ENCODE results near the gene RAB3B. TPM values are rescaled to one million over a fixed set of nuclear protein-coding genes. Genes with fewer than 3 reads are reported as not detected.

Gene RAB3B
- total and polyA plus RNA-seq, 9 of the 15 experiments (the other 6 are each of a cell fraction or from before 2014, with no cell fraction given): 0.07 to 0.47 (median 0.27) TPM

DNA sequence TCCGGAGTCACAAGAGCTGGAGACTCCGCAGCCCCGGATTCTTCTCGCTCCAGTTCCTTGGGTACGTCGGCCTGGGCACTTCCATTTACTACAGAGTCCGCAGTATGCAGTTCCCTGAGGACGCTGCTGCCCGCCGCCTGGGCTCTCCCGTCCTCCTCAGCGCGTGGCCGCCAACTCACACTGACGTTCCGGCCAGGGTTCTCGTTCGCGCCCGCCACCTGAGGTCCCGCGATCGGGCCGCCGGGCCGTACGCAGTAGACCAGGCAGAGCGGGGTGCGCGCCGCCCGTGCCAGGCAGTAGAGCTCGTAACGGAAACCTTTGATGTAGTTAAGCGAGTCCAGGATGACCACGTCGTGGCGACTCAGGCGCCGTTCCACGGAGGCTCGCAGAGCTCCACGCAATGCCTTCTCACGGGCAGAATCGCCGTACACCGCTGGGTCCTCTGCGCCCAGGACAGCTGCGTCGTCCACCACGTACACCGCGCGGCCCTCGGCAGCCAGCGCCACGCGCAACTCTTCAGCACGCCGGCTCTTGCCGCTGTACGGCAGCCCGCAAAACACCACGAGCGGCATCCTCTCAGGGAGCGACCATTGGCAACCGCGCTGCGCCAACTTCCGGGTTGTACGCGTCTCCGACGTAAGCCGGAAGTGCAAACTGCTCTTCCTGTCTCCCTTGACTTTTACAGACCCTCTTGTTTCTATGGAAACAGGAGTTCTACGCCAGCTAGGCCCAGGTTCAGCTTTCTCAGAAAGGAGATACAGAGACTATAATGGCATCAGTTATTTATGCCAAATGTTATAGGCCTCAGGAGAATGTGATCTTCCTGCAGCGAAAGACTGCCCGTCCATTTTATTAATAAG, 42.9 kb upstream of the RAB3B start, which contains the start of gene KTI12 (continued):
- TF ChIP-seq CLOCK (CRISPR knock-in tag; IDR thresholded peaks at IDR 0.05; ENCODE audit: borderline replicate concordance): no peak
- no peak for TF ChIP-seq PTRF (tag; IDR thresholded peaks at IDR 0.05)
- TF ChIP-seq THRB (CRISPR knock-in tag; conservative IDR thresholded peaks at IDR 0.05): no peak
- TF ChIP-seq, protein P1, sequence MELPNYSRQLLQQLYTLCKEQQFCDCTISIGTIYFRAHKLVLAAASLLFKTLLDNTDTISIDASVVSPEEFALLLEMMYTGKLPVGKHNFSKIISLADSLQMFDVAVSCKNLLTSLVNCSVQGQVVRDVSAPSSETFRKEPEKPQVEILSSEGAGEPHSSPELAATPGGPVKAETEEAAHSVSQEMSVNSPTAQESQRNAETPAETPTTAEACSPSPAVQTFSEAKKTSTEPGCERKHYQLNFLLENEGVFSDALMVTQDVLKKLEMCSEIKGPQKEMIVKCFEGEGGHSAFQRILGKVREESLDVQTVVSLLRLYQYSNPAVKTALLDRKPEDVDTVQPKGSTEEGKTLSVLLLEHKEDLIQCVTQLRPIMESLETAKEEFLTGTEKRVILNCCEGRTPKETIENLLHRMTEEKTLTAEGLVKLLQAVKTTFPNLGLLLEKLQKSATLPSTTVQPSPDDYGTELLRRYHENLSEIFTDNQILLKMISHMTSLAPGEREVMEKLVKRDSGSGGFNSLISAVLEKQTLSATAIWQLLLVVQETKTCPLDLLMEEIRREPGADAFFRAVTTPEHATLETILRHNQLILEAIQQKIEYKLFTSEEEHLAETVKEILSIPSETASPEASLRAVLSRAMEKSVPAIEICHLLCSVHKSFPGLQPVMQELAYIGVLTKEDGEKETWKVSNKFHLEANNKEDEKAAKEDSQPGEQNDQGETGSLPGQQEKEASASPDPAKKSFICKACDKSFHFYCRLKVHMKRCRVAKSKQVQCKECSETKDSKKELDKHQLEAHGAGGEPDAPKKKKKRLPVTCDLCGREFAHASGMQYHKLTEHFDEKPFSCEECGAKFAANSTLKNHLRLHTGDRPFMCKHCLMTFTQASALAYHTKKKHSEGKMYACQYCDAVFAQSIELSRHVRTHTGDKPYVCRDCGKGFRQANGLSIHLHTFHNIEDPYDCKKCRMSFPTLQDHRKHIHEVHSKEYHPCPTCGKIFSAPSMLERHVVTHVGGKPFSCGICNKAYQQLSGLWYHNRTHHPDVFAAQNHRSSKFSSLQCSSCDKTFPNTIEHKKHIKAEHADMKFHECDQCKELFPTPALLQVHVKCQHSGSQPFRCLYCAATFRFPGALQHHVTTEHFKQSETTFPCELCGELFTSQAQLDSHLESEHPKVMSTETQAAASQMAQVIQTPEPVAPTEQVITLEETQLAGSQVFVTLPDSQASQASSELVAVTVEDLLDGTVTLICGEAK (IDR thresholded peaks at IDR 0.05): peak; percentile 95
- TF ChIP-seq, protein P1 (CRISPR knock-in tag; IDR thresholded peaks at IDR 0.05): no peak
- TF ChIP-seq IFI16 (CRISPR knock-in tag; IDR thresholded peaks at IDR 0.05): no peak
- peak; percentile 84 for TF ChIP-seq MYC (IDR thresholded peaks at IDR 0.05; ENCODE audit: low read depth, low read length)
- peak; percentile 84; the same call in 1 of the 2 replicates for TF ChIP-seq MYC (CRISPR knock-in tag; IDR thresholded peaks at IDR 0.05; ENCODE audit: borderline replicate concordance, low read depth)
- TF ChIP-seq RBM39 (optimal IDR thresholded peaks at IDR 0.05; ENCODE audit: low read depth, low read length): no peak
- TF ChIP-seq, protein P2, sequence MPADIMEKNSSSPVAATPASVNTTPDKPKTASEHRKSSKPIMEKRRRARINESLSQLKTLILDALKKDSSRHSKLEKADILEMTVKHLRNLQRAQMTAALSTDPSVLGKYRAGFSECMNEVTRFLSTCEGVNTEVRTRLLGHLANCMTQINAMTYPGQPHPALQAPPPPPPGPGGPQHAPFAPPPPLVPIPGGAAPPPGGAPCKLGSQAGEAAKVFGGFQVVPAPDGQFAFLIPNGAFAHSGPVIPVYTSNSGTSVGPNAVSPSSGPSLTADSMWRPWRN (IDR thresholded peaks at IDR 0.05; ENCODE audit: low read depth): no peak
- peak; percentile 74; the same call in 1 of the 2 replicates for TF ChIP-seq SAFB (IDR thresholded peaks at IDR 0.05; ENCODE audit: borderline replicate concordance, low read depth, low read length)
